ENCODE measurements around the gene EML1. TPM values are rescaled to one million over a fixed set of nuclear protein-coding genes. Genes with fewer than 3 reads are reported as not detected.
A peak's percentile ranks its signal among the peaks of the same experiment; 100 is the strongest.

The EML1 gene
- total RNA-seq, 3 donors from 2014 or later = 0.86 to 2.4 (median 1.3) TPM

GRCh38 chr14:99860219-99860618 lies 67.0 kb downstream of the EML1 start:
- Mint-ChIP-seq H3K9me3 (no peaks in the 10 kb centered on the region), H3K36me3 (ENCODE audit: insufficient read depth) (no peaks in the 10 kb centered on the region), H3K27me3 (ENCODE audit: low read depth) (peaks cover 24% of the 10 kb centered on the region), H3K4me3 (no peak overlapping the region), H3K4me1 (ENCODE audit: low read depth) (no peaks in the 10 kb centered on the region)
- ATAC-seq (no peak), DNase-seq (no peak)

DNA sequence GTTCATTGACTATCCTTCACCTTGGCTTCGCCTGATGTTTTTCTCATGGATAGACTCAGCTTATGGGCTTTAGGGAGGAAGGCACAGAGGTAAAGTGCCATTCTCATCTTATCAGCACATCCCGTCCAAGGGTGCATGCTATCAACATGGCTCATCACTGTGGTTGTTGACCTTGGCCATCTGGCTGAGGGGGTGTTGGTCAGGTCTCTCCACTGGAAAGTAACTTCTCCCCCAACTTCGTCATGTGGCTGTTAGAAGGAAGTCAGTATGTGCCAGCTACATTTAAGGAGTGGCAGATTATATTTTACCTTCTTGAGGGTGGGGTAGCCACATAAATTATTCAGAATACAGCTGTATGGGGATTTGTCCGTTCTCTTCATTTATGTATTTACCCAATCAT lies 68.9 kb downstream of the EML1 start:
- no peak for DNase-seq
- Mint-ChIP-seq H3K9me3 (no peaks in the 10 kb centered on the region), H3K27me3 (ENCODE audit: low read depth) (peaks cover 24% of the 10 kb centered on the region), H3K4me3 (no peak overlapping the region), H3K4me1 (ENCODE audit: low read depth) (no peaks in the 10 kb centered on the region), H3K36me3 (ENCODE audit: insufficient read depth) (no peaks in the 10 kb centered on the region)
- no peak for ATAC-seq

- H3K9me3 Mint-ChIP-seq = no peaks in the 10 kb centered on the region
- no peaks in the 10 kb centered on the region for H3K4me1 Mint-ChIP-seq (ENCODE audit: low read depth)
- no peaks in the 10 kb centered on the region for H3K36me3 Mint-ChIP-seq (ENCODE audit: insufficient read depth)
- H3K27me3 Mint-ChIP-seq (ENCODE audit: low read depth) = peaks cover 20% of the 10 kb centered on the region
- H3K4me3 Mint-ChIP-seq = no peak overlapping the region
- ATAC-seq (peak in 1 of 2 donors; percentile 61), DNase-seq (no peak)
Measured at GRCh38 chr14:99863059-99863458, 69.8 kb downstream of the EML1 start.

- Mint-ChIP-seq H3K27me3 (ENCODE audit: low read depth) (peaks cover 21% of the 10 kb centered on the region), H3K4me3 (no peak overlapping the region), H3K36me3 (ENCODE audit: insufficient read depth) (no peaks in the 10 kb centered on the region), H3K9me3 (no peaks in the 10 kb centered on the region), H3K4me1 (ENCODE audit: low read depth) (no peaks in the 10 kb centered on the region)
- no peak for ATAC-seq
- no peak for DNase-seq
Measured at GRCh38 chr14:99865408-99865807, 72.2 kb downstream of the EML1 start.

DNA sequence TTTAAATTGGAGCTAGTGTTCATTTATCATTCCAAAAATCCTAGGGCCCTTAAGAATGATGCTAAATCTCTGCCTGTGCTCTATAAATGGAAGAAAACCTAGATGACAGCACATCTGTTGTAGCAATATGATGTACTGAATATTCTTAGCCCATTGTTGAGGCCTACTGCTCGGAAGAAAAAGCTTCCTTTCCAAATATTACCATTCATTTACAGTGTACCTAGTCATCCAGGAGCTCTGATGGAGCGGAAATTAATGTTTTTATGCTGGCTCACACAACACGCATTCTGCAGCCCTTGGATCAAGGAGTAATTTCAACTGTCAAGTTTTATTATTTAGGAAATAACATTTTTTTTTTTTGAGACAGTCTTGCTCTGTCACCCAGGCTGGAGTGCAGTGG lies 77.4 kb downstream of the EML1 start:
- peaks cover 29% of the 10 kb centered on the region for H3K27me3 Mint-ChIP-seq (ENCODE audit: low read depth)
- ATAC-seq = no peak
- no peaks in the 10 kb centered on the region for H3K36me3 Mint-ChIP-seq (ENCODE audit: insufficient read depth)

DNA sequence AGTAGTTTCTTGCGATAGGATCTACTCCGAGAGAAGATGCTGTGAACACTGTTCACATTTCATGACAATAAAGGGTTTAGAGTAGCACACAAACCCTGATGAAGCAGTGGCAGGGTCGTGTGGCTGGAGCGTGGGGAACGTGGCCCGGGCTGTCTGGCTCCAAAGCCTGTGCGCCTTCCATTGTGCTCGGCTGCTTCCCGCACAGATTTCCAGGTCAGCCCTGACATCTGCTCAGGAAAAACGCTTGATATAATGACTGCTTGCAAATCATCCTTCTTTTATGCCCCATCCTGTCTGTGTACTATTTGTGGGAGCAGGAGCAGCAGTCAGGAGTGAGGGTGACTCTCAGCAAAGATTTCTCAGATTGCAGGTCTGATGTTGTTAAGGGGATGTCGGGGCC lies 78.6 kb downstream of the EML1 start:
- Mint-ChIP-seq H3K4me1 (ENCODE audit: low read depth) (no peaks in the 10 kb centered on the region), H3K9me3 (no peaks in the 10 kb centered on the region), H3K27me3 (ENCODE audit: low read depth) (peaks cover 37% of the 10 kb centered on the region), H3K36me3 (ENCODE audit: insufficient read depth) (no peaks in the 10 kb centered on the region), H3K4me3 (no peak overlapping the region)
- ATAC-seq = no peak
- DNase-seq = no peak

More for the DNA sequence above, 77.4 kb downstream of the EML1 start:
- H3K4me3 Mint-ChIP-seq = no peak overlapping the region
- no peaks in the 10 kb centered on the region for H3K4me1 Mint-ChIP-seq (ENCODE audit: low read depth)
- no peak for DNase-seq
- H3K9me3 Mint-ChIP-seq = no peaks in the 10 kb centered on the region

GRCh38 chr14:99872786-99873440 lies 79.7 kb downstream of the EML1 start:
- no peak for ATAC-seq
- H3K36me3 Mint-ChIP-seq (ENCODE audit: insufficient read depth) = no peaks in the 10 kb centered on the region
- no peak for DNase-seq
- H3K4me3 Mint-ChIP-seq = no peak overlapping the region
- no peaks in the 10 kb centered on the region for H3K4me1 Mint-ChIP-seq (ENCODE audit: low read depth)
- no peaks in the 10 kb centered on the region for H3K9me3 Mint-ChIP-seq
- peaks cover 41% of the 10 kb centered on the region for H3K27me3 Mint-ChIP-seq (ENCODE audit: low read depth)

- H3K27me3 Mint-ChIP-seq (ENCODE audit: low read depth) = peaks cover 37% of the 10 kb centered on the region
- ATAC-seq (no peak), DNase-seq (no peak)
- H3K36me3 Mint-ChIP-seq (ENCODE audit: insufficient read depth) = no peaks in the 10 kb centered on the region
- no peak overlapping the region for H3K4me3 Mint-ChIP-seq
- H3K9me3 Mint-ChIP-seq = no peaks in the 10 kb centered on the region
- no peaks in the 10 kb centered on the region for H3K4me1 Mint-ChIP-seq (ENCODE audit: low read depth)
Measured at GRCh38 chr14:99873653-99874052, 80.4 kb downstream of the EML1 start.

DNA sequence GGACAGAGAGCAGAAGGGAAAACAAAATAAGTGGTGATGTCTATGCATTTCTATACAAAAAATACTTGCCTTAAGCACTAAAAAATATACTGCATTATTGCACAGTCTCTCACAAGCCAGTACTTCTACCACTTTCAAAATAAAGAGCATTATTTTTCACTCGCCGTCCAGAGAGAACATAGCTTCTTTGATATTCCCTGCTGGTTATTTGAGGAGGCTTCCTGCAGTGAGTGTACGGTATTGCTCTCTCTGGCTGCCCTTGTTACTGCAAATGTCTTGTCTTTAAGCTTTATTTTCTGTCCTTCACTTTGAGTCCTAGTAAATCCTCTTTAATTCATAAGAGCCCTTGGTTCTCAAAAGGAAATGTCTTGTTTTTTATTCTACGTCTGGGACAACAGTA lies 81.1 kb downstream of the EML1 start:
- Mint-ChIP-seq H3K4me3 (no peak overlapping the region), H3K36me3 (ENCODE audit: insufficient read depth) (no peaks in the 10 kb centered on the region), H3K4me1 (ENCODE audit: low read depth) (no peaks in the 10 kb centered on the region), H3K27me3 (ENCODE audit: low read depth) (peaks cover 34% of the 10 kb centered on the region), H3K9me3 (no peaks in the 10 kb centered on the region)
- ATAC-seq (no peak), DNase-seq (no peak)

GRCh38 chr14:99875421-99875820 lies 82.2 kb downstream of the EML1 start:
- H3K4me3 Mint-ChIP-seq = no peak overlapping the region
- H3K9me3 Mint-ChIP-seq = no peaks in the 10 kb centered on the region
- H3K36me3 Mint-ChIP-seq (ENCODE audit: insufficient read depth) = no peaks in the 10 kb centered on the region
- DNase-seq = no peak
- no peaks in the 10 kb centered on the region for H3K4me1 Mint-ChIP-seq (ENCODE audit: low read depth)
- ATAC-seq = no peak
- H3K27me3 Mint-ChIP-seq (ENCODE audit: low read depth) = peaks cover 34% of the 10 kb centered on the region

GRCh38 chr14:99875836-99876235 lies 82.6 kb downstream of the EML1 start:
- H3K4me1 Mint-ChIP-seq (ENCODE audit: low read depth) = no peaks in the 10 kb centered on the region
- no peaks in the 10 kb centered on the region for H3K9me3 Mint-ChIP-seq
- ATAC-seq (no peak), DNase-seq (no peak)
- no peaks in the 10 kb centered on the region for H3K36me3 Mint-ChIP-seq (ENCODE audit: insufficient read depth)
- H3K4me3 Mint-ChIP-seq = no peak overlapping the region
- peaks cover 34% of the 10 kb centered on the region for H3K27me3 Mint-ChIP-seq (ENCODE audit: low read depth)

GRCh38 chr14:99876406-99876805 lies 83.2 kb downstream of the EML1 start:
- no peak overlapping the region for H3K4me3 Mint-ChIP-seq
- no peaks in the 10 kb centered on the region for H3K36me3 Mint-ChIP-seq (ENCODE audit: insufficient read depth)
- DNase-seq (no peak), ATAC-seq (no peak)
- H3K9me3 Mint-ChIP-seq = no peaks in the 10 kb centered on the region
- H3K4me1 Mint-ChIP-seq (ENCODE audit: low read depth) = no peaks in the 10 kb centered on the region
- peaks cover 29% of the 10 kb centered on the region for H3K27me3 Mint-ChIP-seq (ENCODE audit: low read depth)

- Mint-ChIP-seq H3K4me1 (ENCODE audit: low read depth) (no peaks in the 10 kb centered on the region), H3K9me3 (no peaks in the 10 kb centered on the region), H3K36me3 (ENCODE audit: insufficient read depth) (no peaks in the 10 kb centered on the region), H3K27me3 (ENCODE audit: low read depth) (peaks cover 19% of the 10 kb centered on the region), H3K4me3 (no peak overlapping the region)
- no peak for DNase-seq
- ATAC-seq = no peak
Measured at GRCh38 chr14:99878563-99878962, 85.3 kb downstream of the EML1 start.

DNA sequence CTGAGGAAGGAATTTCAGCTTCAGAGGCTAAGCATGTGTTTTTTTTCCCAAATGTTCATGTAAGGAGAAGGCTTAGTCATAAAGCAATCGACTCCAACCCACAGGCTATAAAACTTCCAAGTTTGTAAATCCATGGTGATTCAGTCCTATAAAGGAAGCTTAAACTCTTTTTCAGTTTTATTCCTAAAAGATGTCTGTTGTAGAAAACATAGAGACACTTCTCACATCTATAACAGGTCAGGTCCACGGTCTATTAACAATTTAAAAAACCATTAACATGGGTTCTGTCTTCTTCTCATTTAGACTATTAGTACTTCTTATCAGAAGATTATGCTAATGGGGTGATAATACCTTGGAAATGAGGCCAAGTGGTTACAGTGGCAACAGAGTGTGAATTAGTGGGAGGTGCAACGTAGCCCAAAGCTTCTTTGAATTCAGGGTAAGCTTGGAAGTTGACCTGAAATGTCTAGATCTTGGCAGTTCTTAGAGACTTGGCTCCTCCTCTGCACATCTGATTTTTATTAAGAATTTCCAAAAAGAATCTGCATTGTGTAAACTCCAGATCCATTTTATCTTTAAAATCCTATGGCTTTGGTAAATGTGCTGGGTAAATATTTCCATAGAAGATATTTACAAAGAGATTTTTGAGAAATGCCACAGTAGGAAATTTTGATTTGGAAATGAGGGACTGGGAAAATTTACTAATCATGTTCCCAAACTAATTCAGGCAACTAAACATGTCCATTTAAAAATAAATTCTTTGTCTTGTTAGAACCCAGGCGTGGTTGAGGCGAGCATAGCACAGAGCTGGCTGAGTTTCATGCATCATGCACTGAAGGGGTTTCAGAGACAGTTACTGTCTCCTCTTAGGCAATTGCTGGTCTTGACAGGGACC lies 86.4 kb downstream of the EML1 start:
- peaks cover 15% of the 10 kb centered on the region for H3K27me3 Mint-ChIP-seq (ENCODE audit: low read depth)
- DNase-seq = no peak
- H3K4me3 Mint-ChIP-seq = no peak overlapping the region
- H3K36me3 Mint-ChIP-seq (ENCODE audit: insufficient read depth) = no peaks in the 10 kb centered on the region
- no peak for ATAC-seq
- H3K9me3 Mint-ChIP-seq = no peaks in the 10 kb centered on the region
- no peaks in the 10 kb centered on the region for H3K4me1 Mint-ChIP-seq (ENCODE audit: low read depth)

Measured in activated T-cell treated with anti-CD3 and anti-CD28 coated beads, Interleukin-2, amount 50 U/mL, for 4 hours (primary cell).